Breast epithelium (tissue), 3 donors: ENCODE results near the gene SERPINA5.

Experiments used
- POLR2A ChIP-seq: fragments of 450-650 bp; IDR thresholded peaks from one replicate; pipeline ENCODE4 v1.6.1; 2016; ENCODE audit warnings: antibody characterized with exemption, mild to moderate bottlenecking, moderate library complexity
- POLR2AphosphoS5 ChIP-seq, 3 donors: sonication (generic); formaldehyde crosslinking; IDR thresholded peaks; one replicate each; pipeline ENCODE4 v1.6.1; 2017; ENCODE audit warnings: antibody characterized with exemption in 3 of 3
- TF ChIP-seq, protein P1 (sequence below), 3 donors: fragments of 450-650 bp; IDR thresholded peaks; one replicate each; pipeline ENCODE4 v1.5.1; 2016 to 2017; ENCODE audit warnings: antibody characterized with exemption in 3 of 3, mild to moderate bottlenecking in 3 of 3, moderate library complexity in 3 of 3

DNA sequence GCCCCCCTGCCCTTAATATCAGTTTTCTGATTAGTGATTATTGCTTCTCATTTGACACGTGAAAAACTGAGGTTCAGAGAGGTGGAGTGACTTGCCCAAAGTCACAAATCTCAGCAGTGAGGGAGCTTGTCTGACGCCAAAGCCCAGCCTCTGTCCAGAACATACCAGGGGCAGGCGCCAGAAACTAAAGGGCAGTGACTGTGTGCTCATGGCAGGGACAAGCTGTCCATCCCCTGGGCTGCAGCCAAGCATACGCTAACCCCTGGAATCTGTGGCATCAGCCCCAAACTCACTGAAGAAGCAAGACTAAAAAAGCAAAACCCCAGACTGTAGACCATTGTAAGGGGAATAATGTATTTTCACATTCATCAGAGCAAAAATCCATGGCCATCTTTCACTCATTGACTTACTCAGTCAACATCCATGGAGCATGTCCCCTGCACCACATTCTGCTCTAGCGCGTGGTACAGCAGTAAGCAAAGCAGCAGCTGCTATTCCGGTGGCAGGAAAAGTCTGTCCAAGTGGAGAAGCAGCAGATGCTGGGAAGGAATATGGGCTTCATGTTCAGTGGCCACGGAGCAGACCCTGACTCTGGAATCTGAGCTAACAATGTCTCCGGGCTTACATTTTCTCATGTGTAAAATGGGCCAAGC lies 21.5 kb upstream of the SERPINA5 start:
- TF ChIP-seq, protein P1, sequence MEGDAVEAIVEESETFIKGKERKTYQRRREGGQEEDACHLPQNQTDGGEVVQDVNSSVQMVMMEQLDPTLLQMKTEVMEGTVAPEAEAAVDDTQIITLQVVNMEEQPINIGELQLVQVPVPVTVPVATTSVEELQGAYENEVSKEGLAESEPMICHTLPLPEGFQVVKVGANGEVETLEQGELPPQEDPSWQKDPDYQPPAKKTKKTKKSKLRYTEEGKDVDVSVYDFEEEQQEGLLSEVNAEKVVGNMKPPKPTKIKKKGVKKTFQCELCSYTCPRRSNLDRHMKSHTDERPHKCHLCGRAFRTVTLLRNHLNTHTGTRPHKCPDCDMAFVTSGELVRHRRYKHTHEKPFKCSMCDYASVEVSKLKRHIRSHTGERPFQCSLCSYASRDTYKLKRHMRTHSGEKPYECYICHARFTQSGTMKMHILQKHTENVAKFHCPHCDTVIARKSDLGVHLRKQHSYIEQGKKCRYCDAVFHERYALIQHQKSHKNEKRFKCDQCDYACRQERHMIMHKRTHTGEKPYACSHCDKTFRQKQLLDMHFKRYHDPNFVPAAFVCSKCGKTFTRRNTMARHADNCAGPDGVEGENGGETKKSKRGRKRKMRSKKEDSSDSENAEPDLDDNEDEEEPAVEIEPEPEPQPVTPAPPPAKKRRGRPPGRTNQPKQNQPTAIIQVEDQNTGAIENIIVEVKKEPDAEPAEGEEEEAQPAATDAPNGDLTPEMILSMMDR (IDR thresholded peaks at IDR 0.05): no peak
- no peak for TF ChIP-seq POLR2A
- TF ChIP-seq POLR2AphosphoS5 (IDR thresholded peaks at IDR 0.05): no peak
